Measurements from ENCODE around the gene SPO11. TPM values are rescaled to one million over a fixed set of nuclear protein-coding genes. Genes with fewer than 3 reads are reported as not detected.

The SPO11 gene
- total RNA-seq, 1 experiment from 2014 or later: not detected

DNA sequence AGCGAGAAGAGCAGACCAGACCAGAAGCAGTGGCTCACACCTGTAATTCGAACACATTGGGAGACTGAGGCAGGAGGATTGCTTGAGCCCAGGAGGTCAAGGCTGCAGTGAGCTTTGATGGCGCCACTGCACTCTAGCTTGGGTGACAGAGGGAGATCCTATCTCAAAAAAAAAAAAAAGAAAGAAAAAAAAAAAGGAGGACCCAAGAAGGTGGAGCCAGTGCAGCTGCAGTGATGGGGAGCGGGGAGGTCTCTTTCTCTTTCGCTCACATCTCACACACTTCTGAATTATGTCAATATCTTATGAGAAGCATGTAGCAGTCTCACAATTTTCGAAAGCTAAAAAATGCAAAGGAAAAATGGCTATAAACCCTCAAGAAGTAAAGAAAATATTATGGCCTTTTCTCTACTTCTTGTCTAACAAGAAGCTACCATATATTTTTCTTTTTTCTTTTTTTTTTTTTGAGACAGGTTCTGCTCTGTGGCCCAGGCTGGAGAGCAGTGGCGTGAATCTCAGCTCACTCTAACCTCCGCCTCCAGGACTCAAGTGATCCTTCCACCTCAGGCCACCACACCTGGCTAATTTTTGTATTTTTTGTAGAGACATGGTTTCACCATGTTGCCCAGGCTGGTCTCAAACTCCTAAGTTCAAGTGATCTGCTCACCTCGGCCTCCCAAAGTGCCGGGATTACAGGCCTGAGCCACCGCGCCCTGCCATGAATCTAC is 3.8 kb upstream of the SPO11 start:
- no peak overlapping the region for H3K4me2 ChIP-seq (ENCODE audit: low read length)

More for the DNA sequence above, 3.8 kb upstream of the SPO11 start:
- no peak overlapping the region for H3K27ac ChIP-seq (ENCODE audit: low read depth, low read length)
- BruUV-seq (replicated peaks): no TSS peak
- H3K4me1 ChIP-seq (ENCODE audit: control insufficient read depth in 1 of 2, insufficient read depth in 2 of 2, low read length in 2 of 2): peaks cover 21 to 31% of the 10 kb centered on the region in 2 experiments
- TF ChIP-seq YY1 (IDR thresholded peaks at IDR 0.05; ENCODE audit: extremely low read depth, insufficient replicate concordance, low read depth, low read length) (no peak), EGR1 (IDR thresholded peaks at IDR 0.05; ENCODE audit: low read depth) (no peak), CBX3 (IDR thresholded peaks at IDR 0.05; ENCODE audit: low read depth) (no peak), SP1 (IDR thresholded peaks at IDR 0.05; ENCODE audit: low read depth) (no peak), TCF7L2 (IDR thresholded peaks at IDR 0.05; ENCODE audit: borderline replicate concordance, extremely low read depth, insufficient read depth, insufficient read length) (no peak), MAX (IDR thresholded peaks at IDR 0.05) (no peak), JUND (IDR thresholded peaks at IDR 0.05) (no peak), POLR2A (IDR thresholded peaks at IDR 0.05; ENCODE audit: borderline replicate concordance, extremely low read depth, insufficient read depth, insufficient read length) (no peak), POLR2AphosphoS5 (IDR thresholded peaks at IDR 0.05; ENCODE audit: low read depth, low read length) (no peak), FOSL1 (IDR thresholded peaks at IDR 0.05; ENCODE audit: low read depth) (no peak), CEBPB (IDR thresholded peaks at IDR 0.05; ENCODE audit: low read depth) (no peak), SRF (IDR thresholded peaks at IDR 0.05; ENCODE audit: low read depth) (no peak), RAD21 (IDR thresholded peaks at IDR 0.05; ENCODE audit: low read depth) (no peak), EZH2 (IDR thresholded peaks at IDR 0.05) (no peak)
- TF ChIP-seq, protein P1, sequence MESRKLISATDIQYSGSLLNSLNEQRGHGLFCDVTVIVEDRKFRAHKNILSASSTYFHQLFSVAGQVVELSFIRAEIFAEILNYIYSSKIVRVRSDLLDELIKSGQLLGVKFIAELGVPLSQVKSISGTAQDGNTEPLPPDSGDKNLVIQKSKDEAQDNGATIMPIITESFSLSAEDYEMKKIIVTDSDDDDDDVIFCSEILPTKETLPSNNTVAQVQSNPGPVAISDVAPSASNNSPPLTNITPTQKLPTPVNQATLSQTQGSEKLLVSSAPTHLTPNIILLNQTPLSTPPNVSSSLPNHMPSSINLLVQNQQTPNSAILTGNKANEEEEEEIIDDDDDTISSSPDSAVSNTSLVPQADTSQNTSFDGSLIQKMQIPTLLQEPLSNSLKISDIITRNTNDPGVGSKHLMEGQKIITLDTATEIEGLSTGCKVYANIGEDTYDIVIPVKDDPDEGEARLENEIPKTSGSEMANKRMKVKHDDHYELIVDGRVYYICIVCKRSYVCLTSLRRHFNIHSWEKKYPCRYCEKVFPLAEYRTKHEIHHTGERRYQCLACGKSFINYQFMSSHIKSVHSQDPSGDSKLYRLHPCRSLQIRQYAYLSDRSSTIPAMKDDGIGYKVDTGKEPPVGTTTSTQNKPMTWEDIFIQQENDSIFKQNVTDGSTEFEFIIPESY (IDR thresholded peaks at IDR 0.05; ENCODE audit: extremely low read depth, insufficient replicate concordance, low read length): no peak
- CTCF ChIA-PET: no interaction called here
- H3K27me3 ChIP-seq (ENCODE audit: insufficient read depth, low read length): peaks cover 4% of the 10 kb centered on the region
- ATAC-seq (no peak), DNase-seq (ENCODE audit: low read depth, low spot score) (no peak)
- no peak overlapping the region for H3K9ac ChIP-seq (ENCODE audit: low read length)
- H2AFZ ChIP-seq (ENCODE audit: low read depth, low read length, poor library complexity, severe bottlenecking): no peak overlapping the region
- H3K36me3 ChIP-seq (ENCODE audit: control insufficient read depth in 1 of 2, insufficient read depth in 2 of 2, low read length in 2 of 2): no peaks in the 10 kb centered on the region
- H3K79me2 ChIP-seq (ENCODE audit: insufficient read depth, low read length): no peaks in the 10 kb centered on the region
- no peaks in the 10 kb centered on the region for H3K9me2 ChIP-seq (ENCODE audit: insufficient read depth)
- H4K20me1 ChIP-seq (ENCODE audit: insufficient read depth): no peaks in the 10 kb centered on the region
- POLR2A ChIA-PET: no interaction called here
- no peaks in the 10 kb centered on the region for H3K9me3 ChIP-seq (ENCODE audit: control insufficient read depth in 1 of 2, insufficient read depth in 1 of 2, low read depth in 1 of 2, low read length in 2 of 2)
- intact Hi-C loops (cut with micrococcal nuclease): no loop called here
- H3K4me3 ChIP-seq (replicated peaks in 1 of 2; ENCODE audit: low read depth in 1 of 2, low read length in 2 of 2): no peak overlapping the region
- RAD21 ChIA-PET (ENCODE audit: low non-redundant PET in 1 of 2, low total read pairs in 2 of 2, uncharacterized antibody in 2 of 2, unreplicated experiment in 2 of 2): no interaction called here
